Activated CD4-positive, alpha-beta T cell treated with anti-CD3 and anti-CD28 coated beads for 36 hours (primary cell): Measurements from ENCODE around the gene OR5K1. TPM values are rescaled to one million over a fixed set of nuclear protein-coding genes. Genes with fewer than 3 reads are reported as not detected.

Source experiments
- ATAC-seq: fragments of 200-7000 bp; cut with Tn5 transposase; one replicate; pipeline ENCODE4 v1.10.0; 2021; ENCODE audit warnings: mild to moderate bottlenecking, moderate library complexity
- CTCF ChIA-PET: fragments of 350-600 bp; sonication (Branson Sonifier 250); formaldehyde crosslinking; loops from one replicate; lab custom pipeline; 2021; ENCODE audit warnings: antibody characterized with exemption; lab: Charles Lee
- POLR2A ChIA-PET: fragments of 350-600 bp; sonication (Branson Sonifier 250); formaldehyde crosslinking; loops from one replicate; lab custom pipeline; 2021; ENCODE audit warnings: antibody characterized with exemption, inconsistent platforms; lab: Charles Lee
- DNase-seq: peaks from one replicate; pipeline ENCODE4 v3.0.0-alpha.2; 2020
- H3K27ac Mint-ChIP-seq: one replicate; pipeline ENCODE4 v1.8.0; 2021; ENCODE audit warnings: mixed read lengths
- H3K27me3 Mint-ChIP-seq: one replicate; pipeline ENCODE4 v1.8.0; 2021; ENCODE audit warnings: mixed read lengths
- H3K36me3 Mint-ChIP-seq: one replicate; pipeline ENCODE4 v1.8.0; 2021; ENCODE audit warnings: low read depth, mixed read lengths
- H3K4me1 Mint-ChIP-seq: one replicate; pipeline ENCODE4 v1.8.0; 2021; ENCODE audit warnings: mixed read lengths
- H3K4me3 Mint-ChIP-seq: one replicate; pipeline ENCODE4 v1.8.0; 2021; ENCODE audit warnings: mild to moderate bottlenecking, moderate library complexity, mixed read lengths
- H3K9me3 Mint-ChIP-seq: one replicate; pipeline ENCODE4 v1.8.0; 2021; ENCODE audit warnings: low read depth, mixed read lengths
- intact Hi-C, 2 experiments: fragments of 100-400 bp; cut with DNase I in 1 of 2; cut with micrococcal nuclease in 1 of 2; formaldehyde crosslinking; loops; one replicate each; pipeline versions ENCODE4 v1.14.2 to v1.15.1; 2022 to 2024; cut with DNase I, micrococcal nuclease
- total RNA-seq, 2 experiments: library from RNA; stranded (reverse); gene quantifications; one replicate each; pipeline ENCODE4 v1.2.3, GENCODE V29; 2021

The OR5K1 gene
- total RNA-seq, 2 experiments from 2014 or later, result not detected

DNA sequence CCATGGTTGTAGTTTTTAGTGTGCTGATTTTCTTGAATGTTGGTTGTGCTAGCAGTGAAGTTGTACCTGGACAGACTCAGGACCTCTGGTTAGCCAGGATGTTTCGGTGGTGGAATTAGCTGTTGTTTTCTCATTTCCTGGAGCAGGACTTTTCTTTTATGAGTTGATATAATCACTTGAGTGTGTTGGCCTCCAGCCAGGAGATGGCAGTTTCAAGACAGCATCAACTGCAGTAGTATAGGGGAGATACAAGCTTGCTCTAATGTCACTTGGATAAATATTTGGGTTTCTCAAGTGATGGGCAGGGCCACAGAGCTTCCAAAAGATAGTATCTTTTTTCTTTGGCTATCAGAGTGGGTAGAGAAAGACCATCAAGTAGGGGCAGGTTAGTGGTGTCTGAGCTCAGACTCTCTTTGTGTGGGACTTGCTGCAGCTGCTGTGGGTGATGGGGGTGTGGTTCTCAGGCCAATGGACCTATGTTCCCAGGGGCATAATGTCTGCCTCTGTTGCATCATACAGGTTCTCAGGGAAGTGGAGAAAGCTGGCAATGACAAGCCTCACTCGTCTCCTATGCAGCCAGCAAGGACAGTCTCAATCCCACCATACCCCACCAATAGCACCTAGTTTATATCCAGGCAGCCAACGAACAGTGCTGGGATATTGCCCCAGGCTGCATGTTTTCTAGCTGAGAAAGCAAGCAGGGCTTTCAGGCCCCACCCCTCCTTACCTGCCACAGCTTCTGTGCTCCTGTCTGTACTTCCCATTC, 19.9 kb downstream of the OR5K1 start:
- DNase-seq (no peak), ATAC-seq (no peak)
- H3K27ac Mint-ChIP-seq, result no peak overlapping the region
- POLR2A ChIA-PET, result no interaction called here
- H3K4me1 Mint-ChIP-seq, result no peaks in the 10 kb centered on the region
- CTCF ChIA-PET, result interaction anchor here (0.8 kb wide), 1 partner anchor 20 kb away, joined by 3 read pairs; the partner anchor contains the start of gene OR5K1
- intact Hi-C loops, result no loop called here
- peaks cover 3% of the 10 kb centered on the region for H3K36me3 Mint-ChIP-seq
- peaks cover 27% of the 10 kb centered on the region for H3K9me3 Mint-ChIP-seq
- H3K27me3 Mint-ChIP-seq, result peaks cover 10% of the 10 kb centered on the region
- no peak overlapping the region for H3K4me3 Mint-ChIP-seq

DNA sequence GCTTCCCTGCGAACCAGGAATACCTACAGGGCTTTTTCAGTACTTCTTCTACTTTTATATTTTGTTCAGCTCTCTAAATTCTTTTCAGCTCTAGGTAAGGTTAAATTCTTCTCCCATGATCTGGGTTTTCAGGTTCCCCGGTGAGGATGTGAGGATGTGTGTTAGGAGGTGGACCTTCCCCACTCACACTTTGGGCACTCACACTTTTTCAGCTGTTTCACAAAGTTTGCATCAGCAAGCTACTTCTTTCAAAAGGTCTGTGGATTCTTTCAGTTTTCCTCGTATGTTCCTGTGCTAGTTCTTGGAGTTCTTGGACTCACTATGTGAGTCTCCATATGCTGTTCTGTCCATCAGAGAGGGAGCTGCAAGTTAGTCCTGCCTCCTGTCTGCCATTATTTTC, 20.6 kb downstream of the OR5K1 start:
- intact Hi-C loops, result no loop called here
- H3K9me3 Mint-ChIP-seq, result peaks cover 33% of the 10 kb centered on the region
- ATAC-seq (no peak), DNase-seq (no peak)
- H3K27me3 Mint-ChIP-seq, result peaks cover 15% of the 10 kb centered on the region
- no peak overlapping the region for H3K27ac Mint-ChIP-seq
- H3K4me1 Mint-ChIP-seq, result no peaks in the 10 kb centered on the region
- no peak overlapping the region for H3K4me3 Mint-ChIP-seq
- POLR2A ChIA-PET, result no interaction called here
- peaks cover 4% of the 10 kb centered on the region for H3K36me3 Mint-ChIP-seq
- CTCF ChIA-PET, result no interaction called here

DNA sequence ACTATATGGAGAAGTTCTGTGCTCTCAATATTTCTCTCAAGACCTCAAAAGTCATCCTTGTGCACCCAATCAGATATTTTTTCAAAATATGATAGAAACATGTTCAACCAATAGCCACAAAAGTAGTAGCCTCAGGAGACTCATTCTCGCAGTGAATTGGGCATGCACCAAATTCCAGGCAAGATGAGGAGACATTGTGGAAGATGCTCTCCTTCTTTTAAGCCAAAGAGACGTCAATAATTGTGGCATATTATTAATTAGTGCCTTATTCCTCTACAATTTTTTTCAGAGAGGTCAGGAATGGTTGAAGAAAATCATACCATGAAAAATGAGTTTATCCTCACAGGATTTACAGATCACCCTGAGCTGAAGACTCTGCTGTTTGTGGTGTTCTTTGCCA, 34.4 kb downstream of the OR5K1 start, which contains the start of gene OR5K2:
Gene OR5K2 (plus strand): TSS at position 301 of the 400 bp plus-strand sequence. CDS start 0 bp downstream, at position 301.
- intact Hi-C loops, result no loop called here
- ChIA-PET POLR2A (no interaction called here), CTCF (interaction anchor here (0.9 kb wide), 1 partner anchor 9 kb away, joined by 3 read pairs; no protein-coding TSS in a partner anchor)
- no peaks in the 10 kb centered on the region for H3K36me3 Mint-ChIP-seq
- no peak for DNase-seq
- H3K9me3 Mint-ChIP-seq, result no peaks in the 10 kb centered on the region
- no peak for ATAC-seq
- peaks cover 4% of the 10 kb centered on the region for H3K4me1 Mint-ChIP-seq
- no peak within 1 kb of the TSS for H3K4me3 Mint-ChIP-seq
- H3K27me3 Mint-ChIP-seq, result peaks cover 5% of the 10 kb centered on the region
- no peak within 1 kb of the TSS for H3K27ac Mint-ChIP-seq

DNA sequence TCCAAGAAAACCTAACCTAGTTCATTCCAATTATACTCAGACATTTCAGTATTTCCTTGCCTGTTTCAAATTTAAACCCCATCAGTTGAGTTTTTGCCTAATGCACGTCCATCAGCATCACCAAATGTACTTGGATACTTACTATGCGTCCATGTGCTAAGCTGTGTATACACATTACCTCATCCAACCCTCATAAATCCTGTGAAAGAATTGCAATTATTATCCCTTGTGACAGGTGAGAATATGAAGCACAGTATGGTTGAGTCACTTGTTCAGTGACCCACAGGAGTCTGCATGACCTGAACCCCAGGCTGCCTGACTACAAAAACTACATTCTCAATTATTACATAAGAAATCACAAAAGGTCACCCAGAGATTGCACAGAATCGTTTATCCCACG, 37.0 kb downstream of the OR5K1 start:
- Mint-ChIP-seq H3K9me3 (no peaks in the 10 kb centered on the region), H3K4me3 (no peak overlapping the region), H3K27me3 (peaks cover 3% of the 10 kb centered on the region), H3K4me1 (peaks cover 15% of the 10 kb centered on the region), H3K27ac (no peak overlapping the region), H3K36me3 (peaks cover 4% of the 10 kb centered on the region)
- ATAC-seq (no peak), DNase-seq (no peak)
- ChIA-PET POLR2A (no interaction called here), CTCF (interaction anchor here (0.7 kb wide), 1 partner anchor 171 kb away, joined by 3 read pairs; no protein-coding TSS in a partner anchor)
- intact Hi-C loops, result no loop called here

DNA sequence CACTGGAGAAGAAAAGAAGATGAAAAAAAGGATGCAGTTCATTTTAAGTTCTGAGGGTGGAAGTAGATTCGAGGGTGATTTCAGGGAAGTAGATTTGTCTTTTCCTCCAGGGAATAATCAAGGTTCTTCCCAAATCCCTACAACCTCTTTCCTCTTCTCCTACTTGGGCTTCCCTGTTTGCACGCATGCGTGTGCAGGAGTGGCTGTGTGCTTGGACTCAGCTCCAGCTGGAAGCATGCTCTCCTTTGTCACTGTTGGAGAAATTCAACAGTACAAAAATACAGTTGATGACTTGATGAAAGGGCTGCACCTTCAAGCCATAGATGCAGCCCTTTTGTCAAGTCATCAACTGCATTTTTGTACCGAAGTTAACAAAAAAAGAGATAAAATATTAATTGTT, 38.3 kb downstream of the OR5K1 start:
- intact Hi-C loops, result no loop called here

DNA sequence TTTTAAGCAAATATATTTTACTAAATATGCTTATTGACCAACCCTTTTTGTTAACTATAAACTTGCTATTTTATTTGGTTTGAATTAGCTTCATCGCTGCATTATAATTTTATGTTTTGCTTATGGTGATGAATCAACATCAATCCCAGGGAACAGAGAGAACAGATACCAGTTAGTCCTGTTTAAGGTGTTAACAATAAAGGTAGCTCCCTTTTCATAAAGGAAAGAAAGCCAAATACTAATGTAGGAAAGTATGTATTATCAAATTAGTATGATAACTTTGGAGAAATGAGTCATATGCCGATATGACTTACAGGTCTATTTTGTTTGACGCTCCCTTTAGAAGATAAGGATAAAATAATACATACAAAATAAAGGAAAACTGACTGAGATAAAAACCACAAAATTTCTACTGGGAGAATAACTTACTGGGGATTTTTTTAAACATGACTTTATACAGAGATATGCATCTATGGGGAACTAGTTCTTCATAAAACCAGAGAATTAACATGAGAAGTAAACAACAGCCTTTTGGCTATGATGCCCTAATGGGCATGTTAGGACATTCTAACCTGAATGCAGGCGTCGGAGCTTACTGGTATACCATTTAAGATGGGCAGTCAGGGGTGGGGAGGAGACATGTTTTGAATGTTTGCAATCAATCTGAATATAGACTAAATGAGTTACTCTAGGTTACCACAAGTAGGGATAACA, 39.0 kb downstream of the OR5K1 start:
- peaks cover 16% of the 10 kb centered on the region for H3K36me3 Mint-ChIP-seq
- ATAC-seq (no peak), DNase-seq (no peak)
- ChIA-PET POLR2A (no interaction called here), CTCF (interaction anchor here (0.6 to 1.5 kb wide), 2 partner anchors 14 to 103 kb away, joined by 3 read pairs; no protein-coding TSS in a partner anchor)
- H3K9me3 Mint-ChIP-seq, result no peaks in the 10 kb centered on the region
- H3K4me3 Mint-ChIP-seq, result no peak overlapping the region
- H3K4me1 Mint-ChIP-seq, result peaks cover 15% of the 10 kb centered on the region
- H3K27me3 Mint-ChIP-seq, result peaks cover 2% of the 10 kb centered on the region
- intact Hi-C loops, result no loop called here
- H3K27ac Mint-ChIP-seq, result no peak overlapping the region

More for the DNA sequence above, 38.3 kb downstream of the OR5K1 start:
- no peak for DNase-seq
- Mint-ChIP-seq H3K4me1 (peaks cover 15% of the 10 kb centered on the region), H3K27ac (no peak overlapping the region), H3K9me3 (no peaks in the 10 kb centered on the region), H3K36me3 (peaks cover 10% of the 10 kb centered on the region), H3K27me3 (peaks cover 2% of the 10 kb centered on the region), H3K4me3 (no peak overlapping the region)
- ChIA-PET POLR2A (no interaction called here), CTCF (interaction anchor here (0.6 to 1.5 kb wide), 2 partner anchors 13 to 104 kb away, joined by 3 read pairs; no protein-coding TSS in a partner anchor)
- ATAC-seq, result no peak

DNA sequence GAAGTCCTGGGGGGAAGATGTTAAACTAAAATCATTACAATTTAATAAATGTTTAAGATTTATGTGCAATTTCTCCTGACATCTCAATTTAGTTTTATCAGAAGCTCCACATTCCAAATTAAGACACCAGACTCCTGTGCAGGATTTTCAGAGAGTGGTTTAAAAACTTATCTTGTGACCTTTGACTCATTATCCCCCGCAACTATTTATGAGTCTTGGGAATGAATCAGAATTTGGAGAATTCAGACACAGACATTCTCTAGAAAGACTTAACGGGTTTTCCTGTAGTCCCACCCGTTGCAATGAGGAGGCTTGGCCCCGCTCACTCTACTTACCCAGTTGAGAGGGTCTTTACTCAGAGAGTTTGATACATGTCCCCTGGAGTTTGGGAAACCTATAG, 41.5 kb downstream of the OR5K1 start:
- Mint-ChIP-seq H3K4me1 (peaks cover 22% of the 10 kb centered on the region), H3K27ac (no peak overlapping the region), H3K27me3 (no peaks in the 10 kb centered on the region), H3K9me3 (no peaks in the 10 kb centered on the region), H3K4me3 (no peak overlapping the region), H3K36me3 (peaks cover 26% of the 10 kb centered on the region)
- no peak for ATAC-seq
- POLR2A ChIA-PET, result no interaction called here
- intact Hi-C loops, result no loop called here
- no peak for DNase-seq
- CTCF ChIA-PET, result no interaction called here

DNA sequence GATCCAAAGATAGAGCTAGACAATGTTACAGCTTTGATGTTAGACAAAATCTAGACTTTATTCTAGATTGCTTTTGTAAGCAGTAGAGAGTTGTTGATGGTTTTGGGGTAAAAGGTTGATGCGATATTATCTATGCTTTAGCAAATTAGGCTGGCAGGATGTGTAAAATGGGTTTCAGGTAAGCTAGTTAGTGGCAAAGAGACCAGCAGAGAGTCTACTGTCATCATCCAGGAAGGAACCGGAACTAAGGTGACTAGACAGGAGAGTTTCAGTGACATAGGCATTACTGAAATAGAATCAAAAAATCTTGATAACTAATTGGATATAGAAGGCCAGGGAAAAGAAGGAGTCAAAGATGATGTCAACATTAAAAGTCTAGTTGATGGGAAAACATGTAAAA, 45.6 kb downstream of the OR5K1 start:
- Mint-ChIP-seq H3K27ac (no peak overlapping the region), H3K4me3 (no peak overlapping the region), H3K9me3 (no peaks in the 10 kb centered on the region), H3K4me1 (peaks cover 13% of the 10 kb centered on the region), H3K27me3 (no peaks in the 10 kb centered on the region), H3K36me3 (peaks cover 44% of the 10 kb centered on the region)
- DNase-seq, result no peak
- CTCF ChIA-PET, result interaction anchor here (1.0 kb wide), 1 partner anchor 64 kb away, joined by 3 read pairs; no protein-coding TSS in a partner anchor
- POLR2A ChIA-PET, result no interaction called here
- intact Hi-C loops, result no loop called here
- no peak for ATAC-seq

DNA sequence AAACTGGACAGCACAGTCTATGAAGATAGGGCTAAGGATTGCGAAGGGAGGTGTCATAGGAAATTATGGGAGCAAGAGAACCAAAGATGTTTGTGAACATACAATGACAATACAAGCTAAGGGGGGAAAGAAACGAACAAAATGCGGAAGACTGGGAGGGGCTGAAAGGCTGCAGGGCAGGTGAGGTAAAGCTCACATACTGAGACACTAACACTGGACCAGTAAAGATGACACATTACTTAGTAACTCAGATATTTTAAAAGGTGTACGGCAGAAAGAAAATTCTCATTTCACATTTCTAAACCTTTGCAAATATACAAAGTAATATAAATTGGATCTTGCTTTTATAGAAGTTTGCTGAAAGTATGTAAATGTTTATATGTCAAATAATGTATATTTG, 49.6 kb downstream of the OR5K1 start:
- ATAC-seq (no peak), DNase-seq (no peak)
- Mint-ChIP-seq H3K27me3 (no peaks in the 10 kb centered on the region), H3K27ac (no peak overlapping the region), H3K4me3 (no peak overlapping the region), H3K36me3 (peaks cover 58% of the 10 kb centered on the region), H3K4me1 (peaks cover 33% of the 10 kb centered on the region), H3K9me3 (no peaks in the 10 kb centered on the region)
- intact Hi-C loops, result no loop called here
- POLR2A ChIA-PET, result no interaction called here
- CTCF ChIA-PET, result no interaction called here

DNA sequence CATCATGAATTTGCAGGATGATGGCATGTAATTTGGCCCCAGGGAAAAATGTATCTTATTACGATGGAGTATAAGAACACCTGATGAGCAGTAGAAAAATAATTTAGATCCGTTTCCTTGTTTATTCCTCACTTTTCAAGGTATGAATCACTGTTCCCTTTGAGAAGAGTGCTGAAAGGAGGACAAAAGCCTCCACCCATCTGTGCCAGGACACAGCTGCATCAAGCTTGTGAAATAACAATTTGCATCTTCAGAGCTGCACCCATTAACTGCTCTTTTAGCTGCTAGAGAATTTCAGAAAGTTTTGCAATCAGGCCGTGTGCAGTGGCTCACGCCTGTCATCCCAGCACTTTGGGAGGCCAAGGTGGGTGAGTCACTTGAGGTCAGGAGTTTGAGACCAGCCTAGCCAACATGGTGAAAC, 50.1 kb downstream of the OR5K1 start:
- CTCF ChIA-PET, result no interaction called here
- H3K36me3 Mint-ChIP-seq, result peaks cover 59% of the 10 kb centered on the region
- no peaks in the 10 kb centered on the region for H3K9me3 Mint-ChIP-seq

DNA sequence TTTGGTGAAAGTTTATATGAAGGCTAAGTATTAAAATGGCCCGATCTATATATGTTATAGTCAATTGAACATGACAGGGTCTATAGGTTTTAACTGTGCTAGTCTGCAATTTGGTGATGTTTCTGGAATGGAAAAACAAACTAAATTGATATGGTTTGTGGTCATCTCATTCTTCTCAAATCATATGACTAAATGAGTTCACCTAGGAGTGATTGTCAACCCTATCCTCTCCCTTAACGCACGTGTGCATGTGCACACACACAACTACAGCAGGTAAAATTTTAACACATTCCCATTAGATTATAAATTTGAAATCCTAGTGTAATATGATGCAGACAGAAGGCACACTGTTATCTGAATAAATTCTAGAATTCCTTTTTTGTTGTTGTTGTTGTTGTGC, 50.7 kb downstream of the OR5K1 start:
- intact Hi-C loops, result no loop called here
- Mint-ChIP-seq H3K4me3 (no peak overlapping the region), H3K36me3 (peaks cover 59% of the 10 kb centered on the region), H3K27me3 (no peaks in the 10 kb centered on the region), H3K9me3 (no peaks in the 10 kb centered on the region), H3K27ac (peak overlapping the region; percentile 37), H3K4me1 (peaks cover 38% of the 10 kb centered on the region)
- POLR2A ChIA-PET, result interaction anchor here (0.7 kb wide), 1 partner anchor 9 kb away, joined by 3 read pairs; the partner anchor contains the start of gene CLDND1
- DNase-seq, result no peak
- CTCF ChIA-PET, result interaction anchor here (0.6 kb wide), 1 partner anchor 10 kb away, joined by 3 read pairs; no protein-coding TSS in a partner anchor
- peak; percentile 34 for ATAC-seq

More for the DNA sequence above, 50.1 kb downstream of the OR5K1 start:
- POLR2A ChIA-PET, result no interaction called here
- peak; percentile 46 for DNase-seq
- no peak overlapping the region for H3K4me3 Mint-ChIP-seq
- ATAC-seq, result peak; percentile 58
- H3K4me1 Mint-ChIP-seq, result peaks cover 37% of the 10 kb centered on the region
- no peaks in the 10 kb centered on the region for H3K27me3 Mint-ChIP-seq
- H3K27ac Mint-ChIP-seq, result no peak overlapping the region
- intact Hi-C loops, result no loop called here
